Epithelial cell of alveolus of lung (primary cell): ENCODE data around the gene NUDT22. TPM values are rescaled to one million over a fixed set of nuclear protein-coding genes. Genes with fewer than 3 reads are reported as not detected.

ENCODE experiments used
- total RNA-seq: library from RNA; depleted of rRNA; stranded (reverse); fragments of >200 nt; gene quantifications from 2 replicates; pipeline ENCODE4 v1.2.1, GENCODE V29; 2015

The NUDT22 gene
- total RNA-seq = 39.0 and 63.1 TPM in 2 replicates

GRCh38 chr11:64225608-64226506, at the start of gene NUDT22, which contains the start of gene TRPT1:
TSS of gene NUDT22 (plus strand) at chr11:64226274. CDS start at chr11:64226653, 379 bp downstream.
TSS of gene TRPT1 (minus strand) at chr11:64226186. CDS start at chr11:64225860, 326 bp downstream.

GRCh38 chr11:64185693-64186491, 40.2 kb upstream of the NUDT22 start, which contains the start of gene STIP1:
TSS of gene STIP1 (plus strand) at chr11:64186171. CDS start at chr11:64186262, 91 bp downstream.

GRCh38 chr11:64206457-64207255, 19.4 kb upstream of the NUDT22 start, which contains the start of gene FERMT3:
TSS of gene FERMT3 (plus strand) at chr11:64206721. CDS start at chr11:64207365, 644 bp downstream.

GRCh38 chr11:64230171-64230984, 4.3 kb downstream of the NUDT22 start, which contains the start of gene DNAJC4:
TSS of gene DNAJC4 (plus strand) at chr11:64230548. CDS start at chr11:64230855, 307 bp downstream.

GRCh38 chr11:64233913-64234586, 8.0 kb downstream of the NUDT22 start, which contains the start of gene VEGFB:
TSS of gene VEGFB (plus strand) at chr11:64234584. CDS start at chr11:64234834, 250 bp downstream.

GRCh38 chr11:64240435-64241240, 14.6 kb downstream of the NUDT22 start, which contains the start of gene FKBP2:
TSS of gene FKBP2 (plus strand) at chr11:64241095. CDS start at chr11:64242388, 1,293 bp downstream.

GRCh38 chr11:64246871-64247728, 21.0 kb downstream of the NUDT22 start, which contains the start of gene PPP1R14B:
TSS of gene PPP1R14B (minus strand) at chr11:64246943. CDS start at chr11:64246673, 270 bp downstream.

GRCh38 chr11:64251016-64251752, 25.1 kb downstream of the NUDT22 start, which contains the start of gene PLCB3:
TSS of gene PLCB3 (plus strand) at chr11:64251530. CDS start at chr11:64251650, 120 bp downstream.

Other genes with a start within 250 kb of the NUDT22 start
- 111 and 141 TPM in 2 replicates for gene OTUB1, start 239.8 kb upstream of the NUDT22 start, total RNA-seq
- 0.26 and 0.56 TPM in 2 replicates for gene FLRT1, start 190.3 kb upstream of the NUDT22 start, total RNA-seq
- 18.4 and 41.7 TPM in 2 replicates for gene MACROD1, start 60.2 kb upstream of the NUDT22 start, total RNA-seq
- 138 and 185 TPM in 2 replicates for gene STIP1, start 40.1 kb upstream of the NUDT22 start, total RNA-seq
- 3.6 and 8.5 TPM in 2 replicates for gene FERMT3, start 19.6 kb upstream of the NUDT22 start, total RNA-seq
- 64.4 and 82.9 TPM in 2 replicates for gene TRPT1, start 88 bp upstream of the NUDT22 start, total RNA-seq
- gene DNAJC4, start 4.3 kb downstream of the NUDT22 start, total RNA-seq = 18.0 and 40.4 TPM in 2 replicates
- 48.2 and 62.8 TPM in 2 replicates for gene VEGFB, start 8.3 kb downstream of the NUDT22 start, total RNA-seq
- 33.4 and 79.1 TPM in 2 replicates for gene FKBP2, start 14.8 kb downstream of the NUDT22 start, total RNA-seq
- gene PPP1R14B, start 20.7 kb downstream of the NUDT22 start, total RNA-seq = 78.9 and 300 TPM in 2 replicates
- gene PLCB3, start 25.3 kb downstream of the NUDT22 start, total RNA-seq = 22.6 and 29.1 TPM in 2 replicates
- gene BAD, start 58.4 kb downstream of the NUDT22 start, total RNA-seq = 106 and 169 TPM in 2 replicates
- 20.8 and 33.3 TPM in 2 replicates for gene GPR137, start 59.6 kb downstream of the NUDT22 start, total RNA-seq
- not detected in 2 replicates for gene KCNK4, start 65.0 kb downstream of the NUDT22 start, total RNA-seq
- not detected in 2 replicates for gene CATSPERZ, start 74.1 kb downstream of the NUDT22 start, total RNA-seq
- gene ESRRA, start 79.2 kb downstream of the NUDT22 start, total RNA-seq = 35.4 and 38.3 TPM in 2 replicates
- gene TRMT112, start 91.3 kb downstream of the NUDT22 start, total RNA-seq = 318 and 364 TPM in 2 replicates
- gene PRDX5, start 91.8 kb downstream of the NUDT22 start, total RNA-seq = 293 and 486 TPM in 2 replicates
- 1.0 and 1.8 TPM in 2 replicates for gene CCDC88B, start 113.9 kb downstream of the NUDT22 start, total RNA-seq
- 23.2 and 38.4 TPM in 2 replicates for gene RPS6KA4, start 132.9 kb downstream of the NUDT22 start, total RNA-seq